Measurements from ENCODE around the gene UBXN2A.

The UBXN2A gene

DNA sequence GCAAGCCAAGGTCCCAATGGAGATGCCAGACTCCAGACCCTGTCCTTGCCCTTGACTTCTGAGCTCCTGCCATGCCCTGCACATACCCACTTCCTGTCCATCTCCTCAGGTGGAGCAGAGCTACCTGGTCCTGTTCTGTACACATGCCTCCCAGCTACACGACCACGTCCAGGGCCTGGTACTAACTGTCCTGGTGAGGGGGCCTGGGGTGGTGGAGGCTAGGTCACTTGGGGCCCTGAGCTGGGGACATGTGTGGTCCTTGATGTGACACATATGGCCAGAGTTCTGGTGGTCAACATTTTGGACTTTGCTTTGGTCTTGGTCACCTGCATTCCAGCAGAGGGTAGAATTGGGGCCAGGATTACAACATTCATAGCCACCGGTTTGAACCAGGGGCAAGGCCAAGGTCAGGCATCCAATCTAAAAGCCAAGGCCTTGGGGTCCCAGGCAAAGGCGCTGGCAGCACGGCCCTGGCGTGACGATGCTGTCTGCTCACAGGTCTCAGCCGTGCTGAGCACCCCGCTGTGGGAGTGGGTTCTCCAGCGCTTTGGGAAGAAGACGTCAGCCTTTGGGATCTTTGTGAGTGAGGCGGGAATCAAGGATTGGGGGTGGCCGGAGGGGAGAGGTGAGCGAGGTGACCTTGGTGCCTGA is 82.2 kb downstream of the UBXN2A start:
- DNase-seq (ENCODE audit: low read depth): no peak
- no peak overlapping the region for H3K4me3 ChIP-seq (ENCODE audit: control insufficient read depth, low read depth, low read length)
- TF ChIP-seq, protein P1, sequence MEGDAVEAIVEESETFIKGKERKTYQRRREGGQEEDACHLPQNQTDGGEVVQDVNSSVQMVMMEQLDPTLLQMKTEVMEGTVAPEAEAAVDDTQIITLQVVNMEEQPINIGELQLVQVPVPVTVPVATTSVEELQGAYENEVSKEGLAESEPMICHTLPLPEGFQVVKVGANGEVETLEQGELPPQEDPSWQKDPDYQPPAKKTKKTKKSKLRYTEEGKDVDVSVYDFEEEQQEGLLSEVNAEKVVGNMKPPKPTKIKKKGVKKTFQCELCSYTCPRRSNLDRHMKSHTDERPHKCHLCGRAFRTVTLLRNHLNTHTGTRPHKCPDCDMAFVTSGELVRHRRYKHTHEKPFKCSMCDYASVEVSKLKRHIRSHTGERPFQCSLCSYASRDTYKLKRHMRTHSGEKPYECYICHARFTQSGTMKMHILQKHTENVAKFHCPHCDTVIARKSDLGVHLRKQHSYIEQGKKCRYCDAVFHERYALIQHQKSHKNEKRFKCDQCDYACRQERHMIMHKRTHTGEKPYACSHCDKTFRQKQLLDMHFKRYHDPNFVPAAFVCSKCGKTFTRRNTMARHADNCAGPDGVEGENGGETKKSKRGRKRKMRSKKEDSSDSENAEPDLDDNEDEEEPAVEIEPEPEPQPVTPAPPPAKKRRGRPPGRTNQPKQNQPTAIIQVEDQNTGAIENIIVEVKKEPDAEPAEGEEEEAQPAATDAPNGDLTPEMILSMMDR (IDR thresholded peaks at IDR 0.05; ENCODE audit: control insufficient read depth, insufficient read depth, low read depth, low read length, missing control alignments): no peak

DNA sequence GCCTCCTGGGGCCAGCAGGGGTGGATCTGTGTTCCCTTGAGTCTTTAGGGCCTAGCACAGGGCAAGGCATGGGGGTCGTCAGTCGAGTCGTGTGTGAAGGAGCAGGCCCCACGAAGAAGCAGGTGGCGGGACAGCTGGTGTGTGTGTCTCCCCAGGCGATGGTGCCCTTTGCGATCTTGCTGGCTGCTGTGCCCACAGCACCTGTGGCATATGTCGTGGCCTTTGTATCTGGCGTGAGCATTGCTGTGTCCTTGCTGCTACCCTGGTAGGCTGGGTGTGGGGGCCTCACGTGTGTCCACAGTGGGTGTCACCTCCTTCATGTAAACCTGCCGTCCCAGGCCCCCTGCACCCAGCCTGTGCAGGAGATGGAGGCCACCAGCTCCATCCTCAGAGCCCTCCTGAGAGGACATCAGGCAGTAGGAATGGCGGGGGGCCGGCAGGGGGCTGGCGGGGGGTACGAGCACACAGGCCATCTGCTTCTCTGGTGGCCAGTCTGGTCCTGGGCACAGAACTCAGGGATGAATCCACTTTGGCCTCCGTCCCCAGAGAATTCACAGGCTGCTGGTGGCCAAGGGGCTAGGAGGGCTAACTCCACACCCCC is 82.8 kb downstream of the UBXN2A start:
- no peak for DNase-seq (ENCODE audit: low read depth)
- TF ChIP-seq, protein P1 (IDR thresholded peaks at IDR 0.05; ENCODE audit: control insufficient read depth, insufficient read depth, low read depth, low read length, missing control alignments): no peak

DNA sequence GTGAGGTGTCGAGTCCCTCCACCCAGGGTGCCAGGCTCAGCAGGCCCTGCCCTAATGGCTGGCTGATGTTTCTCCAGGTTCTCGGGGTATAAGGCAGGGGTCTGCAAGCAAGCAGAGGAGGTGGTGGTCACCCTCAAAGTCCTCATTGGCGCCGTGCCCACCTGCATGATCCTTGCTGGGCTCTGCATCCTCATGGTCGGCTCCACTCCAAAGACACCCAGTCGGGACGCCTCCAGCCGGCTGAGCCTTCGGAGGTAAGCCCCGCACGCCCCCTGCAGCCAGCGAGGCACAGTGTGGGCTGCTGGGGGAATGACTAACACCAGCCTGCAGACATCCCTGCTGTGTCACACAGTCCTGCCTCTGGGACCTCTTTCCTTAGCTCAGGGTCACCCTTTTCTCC is 83.8 kb downstream of the UBXN2A start:
- no peak for DNase-seq (ENCODE audit: low read depth)
- TF ChIP-seq, protein P1 (IDR thresholded peaks at IDR 0.05; ENCODE audit: control insufficient read depth, insufficient read depth, low read depth, low read length, missing control alignments): peak; percentile 58
- no peak overlapping the region for H3K4me3 ChIP-seq (ENCODE audit: control insufficient read depth, low read depth, low read length)

More for the DNA sequence above, 82.8 kb downstream of the UBXN2A start:
- H3K4me3 ChIP-seq (ENCODE audit: control insufficient read depth, low read depth, low read length): no peak overlapping the region

DNA sequence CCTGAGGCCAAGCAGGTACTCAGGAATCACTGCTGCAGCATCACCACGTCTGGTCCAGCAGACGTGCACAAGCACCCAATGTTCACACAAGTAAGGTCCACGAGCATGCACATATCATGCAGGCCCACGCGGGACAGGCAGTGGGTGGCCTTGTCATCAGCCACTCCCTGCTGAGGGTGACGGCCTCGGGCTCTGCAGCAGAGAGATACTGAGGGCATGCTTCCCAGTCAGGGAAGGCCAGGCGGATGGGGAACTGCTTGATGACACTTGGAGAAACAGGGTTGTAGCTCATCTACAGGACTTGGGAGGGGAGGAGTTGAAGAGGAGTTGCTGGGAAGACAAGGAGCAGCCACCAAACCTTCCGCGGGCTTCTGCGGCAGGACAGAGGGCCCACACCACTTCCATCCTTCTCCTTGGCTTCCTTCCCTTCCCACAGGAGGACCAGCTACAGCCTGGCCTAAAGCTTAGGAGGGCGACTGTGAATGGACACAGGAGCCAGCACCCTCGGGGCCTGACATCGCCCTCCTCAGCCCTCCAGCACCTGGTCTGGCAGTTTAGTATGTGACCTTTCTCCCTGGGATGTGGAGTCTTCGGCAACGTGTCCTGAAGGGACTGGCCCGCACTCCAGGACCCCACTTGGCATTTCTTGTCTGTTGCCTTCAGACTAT is 84.9 kb downstream of the UBXN2A start:
- TF ChIP-seq, protein P1 (IDR thresholded peaks at IDR 0.05; ENCODE audit: control insufficient read depth, insufficient read depth, low read depth, low read length, missing control alignments): no peak
- H3K4me3 ChIP-seq (ENCODE audit: control insufficient read depth, low read depth, low read length): no peak overlapping the region
- DNase-seq (ENCODE audit: low read depth): no peak

DNA sequence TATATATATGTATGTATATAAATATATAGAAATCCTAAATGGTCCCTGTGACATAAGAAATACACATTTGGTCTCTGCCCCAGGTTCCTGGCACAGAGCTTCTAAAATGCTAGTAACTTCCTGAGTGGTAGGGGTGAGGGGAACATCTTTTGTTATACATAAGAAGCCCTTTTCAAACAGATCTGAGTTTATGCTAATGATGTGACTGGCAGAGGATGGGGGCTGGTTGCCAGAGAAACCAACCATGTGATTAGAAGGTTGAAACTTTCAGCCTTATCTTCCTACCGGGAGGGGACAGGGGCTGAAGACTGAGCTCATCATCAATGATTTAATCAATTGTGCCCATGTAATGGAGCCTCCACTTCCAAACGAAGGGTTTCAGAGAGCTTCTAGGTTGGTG is 86.0 kb downstream of the UBXN2A start:
- TF ChIP-seq, protein P1 (IDR thresholded peaks at IDR 0.05; ENCODE audit: control insufficient read depth, insufficient read depth, low read depth, low read length, missing control alignments): no peak
- H3K4me3 ChIP-seq (ENCODE audit: control insufficient read depth, low read depth, low read length): no peak overlapping the region
- DNase-seq (ENCODE audit: low read depth): no peak

DNA sequence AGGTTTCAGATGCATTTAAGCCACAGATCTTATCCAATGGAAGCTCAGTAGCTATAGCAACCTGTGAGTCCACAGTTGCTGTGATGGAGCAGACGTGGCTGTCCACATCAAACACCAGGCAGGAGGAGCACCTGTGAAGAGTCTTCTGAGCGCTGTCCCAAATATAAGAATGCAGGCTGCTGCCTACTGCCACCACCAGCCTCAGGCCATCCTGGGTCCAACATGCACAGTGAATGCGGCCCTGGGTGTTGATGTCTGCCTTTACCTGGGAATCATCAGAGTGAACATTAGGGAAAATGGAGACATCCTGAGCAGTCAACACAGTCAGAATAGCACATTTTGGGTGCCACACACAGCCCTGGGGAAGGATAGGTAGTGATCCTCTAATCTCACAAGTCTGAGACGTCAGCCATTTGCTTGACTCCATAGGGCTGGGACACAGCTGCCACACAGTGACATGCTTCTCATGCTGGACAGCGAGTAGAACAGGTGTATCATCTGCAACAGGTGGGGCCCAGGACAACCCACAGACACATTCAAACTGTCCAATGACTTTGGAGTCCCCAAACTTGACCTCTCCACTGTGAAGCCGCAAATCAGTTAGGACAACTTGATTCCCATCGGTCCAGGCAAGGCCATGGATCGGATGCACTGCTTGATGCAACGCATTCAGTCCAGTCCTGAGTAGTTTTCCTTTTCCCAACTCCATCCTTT is 98.7 kb downstream of the UBXN2A start:
- TF ChIP-seq, protein P1 (IDR thresholded peaks at IDR 0.05; ENCODE audit: control insufficient read depth, insufficient read depth, low read depth, low read length, missing control alignments): no peak
- no peak for DNase-seq (ENCODE audit: low read depth)
- no peak overlapping the region for H3K4me3 ChIP-seq (ENCODE audit: control insufficient read depth, low read depth, low read length)

Measured in AG09309 (cell line).